GM19239 (cell line): ENCODE data around the gene TRAF4.

Experiments
- DNase-seq: peaks from one replicate; pipeline ENCODE4 v3.0.0; 2011; ENCODE audit warnings: low spot score; ENCODE audit not compliant: insufficient read length
- FAIRE-seq: peaks from 2 replicates; lab custom pipeline; 2011; peaks lifted over from hg19 to GRCh38; lab: Jason Lieb, UNC

The TRAF4 gene

GRCh38 chr17:28747051-28747691 is 3.4 kb downstream of the TRAF4 start:
- no peak for DNase-seq
- FAIRE-seq = no peak

GRCh38 chr17:28747801-28748750 is 4.3 kb downstream of the TRAF4 start:
- no peak for FAIRE-seq
- no peak for DNase-seq

DNA sequence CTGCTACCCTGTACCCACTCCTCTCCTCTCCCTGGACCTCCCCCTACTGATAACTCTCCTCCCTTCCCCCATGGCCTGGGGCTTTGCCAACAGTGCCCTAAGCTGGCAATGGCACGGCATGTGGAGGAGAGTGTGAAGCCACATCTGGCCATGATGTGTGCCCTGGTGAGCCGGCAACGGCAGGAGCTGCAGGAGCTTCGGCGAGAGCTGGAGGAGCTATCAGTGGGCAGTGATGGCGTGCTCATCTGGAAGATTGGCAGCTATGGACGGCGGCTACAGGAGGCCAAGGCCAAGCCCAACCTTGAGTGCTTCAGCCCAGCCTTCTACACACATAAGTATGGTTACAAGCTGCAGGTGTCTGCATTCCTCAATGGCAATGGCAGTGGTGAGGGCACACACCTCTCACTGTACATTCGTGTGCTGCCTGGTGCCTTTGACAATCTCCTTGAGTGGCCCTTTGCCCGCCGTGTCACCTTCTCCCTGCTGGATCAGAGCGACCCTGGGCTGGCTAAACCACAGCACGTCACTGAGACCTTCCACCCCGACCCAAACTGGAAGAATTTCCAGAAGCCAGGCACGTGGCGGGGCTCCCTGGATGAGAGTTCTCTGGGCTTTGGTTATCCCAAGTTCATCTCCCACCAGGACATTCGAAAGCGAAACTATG is 5.2 kb downstream of the TRAF4 start:
- FAIRE-seq (no peak), DNase-seq (no peak)

DNA sequence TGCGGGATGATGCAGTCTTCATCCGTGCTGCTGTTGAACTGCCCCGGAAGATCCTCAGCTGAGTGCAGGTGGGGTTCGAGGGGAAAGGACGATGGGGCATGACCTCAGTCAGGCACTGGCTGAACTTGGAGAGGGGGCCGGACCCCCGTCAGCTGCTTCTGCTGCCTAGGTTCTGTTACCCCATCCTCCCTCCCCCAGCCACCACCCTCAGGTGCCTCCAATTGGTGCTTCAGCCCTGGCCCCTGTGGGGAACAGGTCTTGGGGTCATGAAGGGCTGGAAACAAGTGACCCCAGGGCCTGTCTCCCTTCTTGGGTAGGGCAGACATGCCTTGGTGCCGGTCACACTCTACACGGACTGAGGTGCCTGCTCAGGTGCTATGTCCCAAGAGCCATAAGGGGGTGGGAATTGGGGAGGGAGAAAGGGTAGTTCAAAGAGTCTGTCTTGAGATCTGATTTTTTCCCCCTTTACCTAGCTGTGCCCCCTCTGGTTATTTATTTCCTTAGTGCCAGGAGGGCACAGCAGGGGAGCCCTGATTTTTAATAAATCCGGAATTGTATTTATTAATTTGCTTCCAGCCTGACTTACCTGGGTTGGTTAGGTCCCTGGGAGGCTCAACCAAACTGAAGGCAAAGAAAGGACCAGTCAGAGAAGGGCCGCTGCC is 5.8 kb downstream of the TRAF4 start:
- no peak for FAIRE-seq
- no peak for DNase-seq

- peak; percentile 92 for FAIRE-seq
- DNase-seq = peak; percentile 73
Observed at GRCh38 chr17:28750178-28751047, 6.6 kb downstream of the TRAF4 start.

DNA sequence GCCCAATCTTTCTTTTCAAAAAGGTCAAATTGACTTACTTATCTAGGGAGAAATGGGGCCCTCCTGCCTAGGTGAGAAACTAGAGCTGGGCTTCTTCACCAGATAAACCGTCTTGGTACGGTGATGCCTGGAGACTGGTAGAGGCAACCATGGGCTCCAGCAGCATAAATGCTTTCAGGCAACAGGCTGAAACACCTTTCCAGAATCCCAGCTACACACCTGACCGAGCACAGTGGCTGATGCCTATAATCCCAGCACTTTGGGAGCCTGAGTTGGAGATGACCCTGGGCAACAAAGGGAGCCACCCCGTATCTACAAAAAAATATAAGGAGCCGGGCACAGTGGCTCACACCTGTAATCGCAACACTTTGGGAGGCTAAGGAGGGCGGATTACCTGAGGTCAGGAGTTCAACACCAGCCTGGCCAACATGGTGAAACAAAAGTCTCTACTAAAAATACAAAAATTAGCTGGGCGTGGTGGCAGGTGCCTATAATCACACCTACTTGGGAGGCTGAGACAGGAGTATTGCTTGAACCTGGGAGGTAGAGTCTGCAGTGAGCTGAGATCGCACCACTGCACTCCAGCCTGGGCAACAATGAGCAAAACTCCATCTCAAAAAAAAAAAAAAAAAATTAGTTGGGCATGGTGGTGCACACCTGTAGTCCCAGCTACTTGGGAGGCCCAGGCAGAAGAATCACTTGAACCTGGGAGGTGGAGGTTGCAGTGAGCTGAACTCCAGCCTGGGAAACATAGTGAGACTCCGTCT is 8.0 kb downstream of the TRAF4 start:
- DNase-seq (no peak), FAIRE-seq (no peak)

DNA sequence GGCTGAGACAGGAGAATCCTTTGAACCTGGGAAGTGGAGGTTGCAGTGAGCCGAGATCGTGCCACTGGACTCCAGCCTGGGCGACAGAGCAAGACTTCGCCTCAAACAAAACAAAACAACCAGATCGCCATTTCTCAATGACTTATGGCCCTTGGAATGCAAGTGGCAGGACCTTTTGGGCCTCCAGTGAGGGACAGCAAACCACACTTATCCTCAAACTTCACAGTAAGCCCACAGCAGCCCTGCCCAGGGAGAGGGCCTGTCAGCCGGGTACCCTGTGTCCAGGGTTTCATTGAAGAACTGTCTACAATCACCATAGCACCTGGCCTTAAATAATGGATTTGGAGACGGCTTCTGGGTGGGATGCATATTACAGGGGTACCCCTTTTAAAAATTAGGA is 11.7 kb downstream of the TRAF4 start:
- DNase-seq (no peak), FAIRE-seq (no peak)

GRCh38 chr17:28756049-28756804 is 12.4 kb downstream of the TRAF4 start:
- FAIRE-seq (no peak), DNase-seq (no peak)

GRCh38 chr17:28758411-28759121 is 14.8 kb downstream of the TRAF4 start:
- FAIRE-seq (no peak), DNase-seq (no peak)

- FAIRE-seq = no peak
Observed at GRCh38 chr17:28759256-28759865, 15.6 kb downstream of the TRAF4 start.

DNA sequence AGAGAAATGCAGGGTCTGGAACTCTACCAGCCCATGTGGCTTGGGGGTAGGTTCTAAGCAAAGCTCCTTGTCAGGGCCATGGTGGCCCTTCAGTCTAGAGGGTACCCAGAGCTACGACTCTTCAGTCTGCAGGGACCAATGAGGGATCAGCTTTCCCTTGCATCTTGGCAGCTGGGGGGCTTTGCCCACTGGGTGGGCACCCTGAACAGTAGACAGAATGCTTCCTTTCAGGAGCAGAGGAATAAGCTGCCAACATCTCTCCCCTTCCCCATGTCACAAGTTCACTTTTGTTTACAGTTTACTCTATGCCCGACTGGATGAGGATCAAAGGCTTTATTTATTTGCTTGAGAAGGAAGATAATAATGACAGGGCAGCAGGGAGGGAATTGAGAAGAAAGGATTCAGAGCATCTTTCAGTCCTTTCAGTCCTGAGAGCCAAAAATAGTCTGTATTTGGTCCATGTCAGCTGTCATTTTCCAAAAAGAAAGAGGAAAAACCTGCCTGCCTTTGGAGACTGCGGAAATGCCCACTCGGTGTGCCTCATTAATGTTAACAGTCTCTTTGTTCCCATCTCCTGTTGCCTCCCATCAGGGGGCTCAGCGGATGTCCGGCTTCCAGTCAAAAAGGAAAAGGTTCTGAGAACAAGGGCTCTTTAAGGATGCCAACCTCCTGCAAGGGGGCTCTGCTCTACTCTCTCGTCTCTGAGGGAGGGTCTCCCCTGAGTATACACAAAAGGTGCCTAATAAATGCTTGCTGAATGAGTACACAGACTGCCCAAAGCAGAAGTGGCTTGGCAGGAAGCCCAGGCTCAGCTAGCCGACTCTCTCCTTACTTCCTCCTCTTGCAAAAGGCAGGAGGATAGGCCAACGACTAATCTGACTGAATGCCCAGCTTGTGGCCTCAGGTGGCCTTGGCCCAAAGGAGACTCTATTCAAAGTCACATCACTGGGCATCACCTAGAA is 17.1 kb downstream of the TRAF4 start:
- DNase-seq = no peak
- no peak for FAIRE-seq

More at GRCh38 chr17:28759256-28759865, 15.6 kb downstream of the TRAF4 start:
- DNase-seq = no peak

DNA sequence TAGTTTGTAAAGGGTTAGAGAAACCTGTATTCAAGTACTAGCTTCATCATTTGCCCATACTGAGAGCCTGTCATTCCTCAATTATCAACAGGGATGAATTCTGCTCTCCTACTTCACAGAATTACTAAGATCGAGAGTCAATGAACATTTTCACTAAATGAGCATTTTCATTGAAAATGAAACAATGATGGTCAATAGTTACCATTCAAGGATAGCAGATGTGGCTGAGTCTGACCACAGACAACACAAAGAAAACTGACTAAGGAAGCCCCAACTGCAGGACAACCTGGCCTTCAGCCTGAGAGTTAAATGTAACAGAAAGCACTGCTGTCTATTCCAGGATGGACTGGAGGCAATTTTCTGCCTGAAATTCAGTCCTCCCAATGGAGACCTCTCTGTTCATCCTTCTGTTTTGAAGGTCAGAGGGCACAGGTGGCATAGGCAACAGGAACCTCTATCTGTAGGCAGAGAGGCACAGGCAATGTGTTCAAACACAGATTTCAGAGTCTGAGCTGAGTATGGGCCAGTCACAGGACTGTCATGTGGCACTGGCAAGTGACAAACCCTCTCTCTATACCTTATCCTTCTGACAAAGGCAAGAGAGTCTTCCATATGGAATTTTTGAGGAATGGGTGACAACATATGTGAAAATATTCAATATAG is 19.5 kb downstream of the TRAF4 start:
- peak; percentile 84 for FAIRE-seq
- DNase-seq = peak; percentile 46

GRCh38 chr17:28763804-28764266 is 20.0 kb downstream of the TRAF4 start:
- FAIRE-seq = peak; percentile 81
- peak; percentile 47 for DNase-seq

DNA sequence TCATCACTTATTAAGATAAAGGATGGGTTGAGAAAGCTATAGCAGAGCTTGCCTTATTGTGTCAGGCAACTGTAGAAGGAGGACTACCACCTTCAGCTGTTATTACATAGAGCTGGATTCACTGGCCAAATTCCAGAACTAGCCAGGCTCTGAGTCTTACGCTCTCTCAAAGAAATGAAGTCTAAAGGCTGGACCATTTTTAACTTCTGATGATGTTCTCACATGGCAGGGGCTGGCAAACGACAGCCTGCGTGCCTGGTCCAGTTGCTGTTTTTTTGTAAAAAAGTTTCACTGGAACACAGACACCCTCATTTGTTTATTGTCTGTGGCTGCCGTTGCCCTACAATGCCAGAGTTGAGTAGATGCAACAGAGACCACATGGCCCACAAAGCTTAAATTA is 21.2 kb downstream of the TRAF4 start:
- no peak for FAIRE-seq
- DNase-seq = no peak

- FAIRE-seq (no peak), DNase-seq (no peak)
Observed at GRCh38 chr17:28773736-28774135, 29.9 kb downstream of the TRAF4 start.
